GM19239 (cell line): Measurements from ENCODE around the gene TIMM44.

Experiments used
- DNase-seq: peaks from one replicate; pipeline ENCODE4 v3.0.0; 2011; ENCODE audit warnings: low spot score; ENCODE audit not compliant: insufficient read length
- FAIRE-seq: peaks from 2 replicates; lab custom pipeline; 2011; peaks lifted over from hg19 to GRCh38; lab: Jason Lieb, UNC

The TIMM44 gene

GRCh38 chr19:7883796-7884570, 59.5 kb downstream of the TIMM44 start:
- FAIRE-seq, result no peak
- DNase-seq, result no peak

GRCh38 chr19:7883105-7883504, 60.4 kb downstream of the TIMM44 start:
- FAIRE-seq, result no peak

GRCh38 chr19:7881910-7882309, 61.6 kb downstream of the TIMM44 start:
- DNase-seq, result no peak
- FAIRE-seq, result no peak

More at GRCh38 chr19:7883105-7883504, 60.4 kb downstream of the TIMM44 start:
- no peak for DNase-seq

GRCh38 chr19:7879836-7880235, 63.6 kb downstream of the TIMM44 start:
- DNase-seq (no peak), FAIRE-seq (no peak)

- DNase-seq (no peak), FAIRE-seq (no peak)
These were observed 64.2 kb downstream of the TIMM44 start for GRCh38 chr19:7879111-7879807.

- no peak for DNase-seq
- no peak for FAIRE-seq
These were observed 66.1 kb downstream of the TIMM44 start for GRCh38 chr19:7877249-7877836.
